NCI-H146 treated with DMSO at 0.1 percent for 48 hours (cell line): Measurements from ENCODE around the gene NATD1.

ENCODE experiments used
- DNase-seq: peaks from one replicate; lab custom pipeline; 2025; ENCODE audit not compliant: unreplicated experiment; lab: John Stamatoyannopoulos, UW

The NATD1 gene

DNA sequence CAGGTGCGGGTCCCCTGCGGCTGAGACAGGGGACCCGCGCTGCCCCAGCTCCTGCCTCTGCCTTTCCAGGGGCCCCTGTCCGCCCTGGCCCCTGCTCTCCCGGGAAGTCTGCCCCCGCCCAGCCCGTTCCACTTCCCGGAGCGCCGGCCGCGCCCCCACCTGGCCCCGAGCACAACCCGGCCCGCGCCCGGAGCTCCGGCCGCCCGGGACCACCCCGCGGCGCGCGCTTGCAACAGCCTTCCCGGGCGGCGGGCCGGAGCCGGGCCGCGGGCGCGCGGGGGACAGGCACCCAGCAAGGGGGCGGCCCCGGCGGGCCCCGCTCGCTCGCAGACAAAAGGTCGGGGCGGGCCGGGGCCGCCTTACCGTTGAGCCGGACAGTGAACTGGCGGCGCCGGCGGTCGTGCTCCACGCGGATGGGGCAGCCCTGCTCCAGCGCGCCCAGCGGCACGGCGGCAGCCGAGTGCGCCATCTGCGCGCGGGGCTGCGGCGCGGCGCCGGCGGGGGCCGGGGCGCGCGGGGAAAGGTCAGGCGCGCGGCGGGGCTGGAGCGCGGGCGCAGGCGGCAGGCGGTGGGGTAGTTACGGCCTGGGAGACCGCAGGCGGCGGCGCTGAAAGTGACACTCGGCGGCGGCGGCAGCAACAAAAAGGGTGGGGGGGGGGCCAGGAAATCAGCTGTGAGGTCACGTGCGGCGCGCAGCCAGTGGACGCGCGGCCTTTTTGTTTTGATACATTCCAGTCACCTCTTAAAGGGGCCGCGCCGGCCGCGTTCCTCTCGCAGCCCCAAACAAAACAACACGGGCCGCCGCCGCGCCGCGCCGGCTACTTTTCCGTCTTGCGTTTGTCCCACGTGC lies at the start of gene NATD1:
Gene NATD1, minus strand, starts transcription at position 615 of the 850 bp plus-strand sequence. Its CDS starts 146 bp downstream, at position 469.
- DNase-seq = peak; percentile 45

DNA sequence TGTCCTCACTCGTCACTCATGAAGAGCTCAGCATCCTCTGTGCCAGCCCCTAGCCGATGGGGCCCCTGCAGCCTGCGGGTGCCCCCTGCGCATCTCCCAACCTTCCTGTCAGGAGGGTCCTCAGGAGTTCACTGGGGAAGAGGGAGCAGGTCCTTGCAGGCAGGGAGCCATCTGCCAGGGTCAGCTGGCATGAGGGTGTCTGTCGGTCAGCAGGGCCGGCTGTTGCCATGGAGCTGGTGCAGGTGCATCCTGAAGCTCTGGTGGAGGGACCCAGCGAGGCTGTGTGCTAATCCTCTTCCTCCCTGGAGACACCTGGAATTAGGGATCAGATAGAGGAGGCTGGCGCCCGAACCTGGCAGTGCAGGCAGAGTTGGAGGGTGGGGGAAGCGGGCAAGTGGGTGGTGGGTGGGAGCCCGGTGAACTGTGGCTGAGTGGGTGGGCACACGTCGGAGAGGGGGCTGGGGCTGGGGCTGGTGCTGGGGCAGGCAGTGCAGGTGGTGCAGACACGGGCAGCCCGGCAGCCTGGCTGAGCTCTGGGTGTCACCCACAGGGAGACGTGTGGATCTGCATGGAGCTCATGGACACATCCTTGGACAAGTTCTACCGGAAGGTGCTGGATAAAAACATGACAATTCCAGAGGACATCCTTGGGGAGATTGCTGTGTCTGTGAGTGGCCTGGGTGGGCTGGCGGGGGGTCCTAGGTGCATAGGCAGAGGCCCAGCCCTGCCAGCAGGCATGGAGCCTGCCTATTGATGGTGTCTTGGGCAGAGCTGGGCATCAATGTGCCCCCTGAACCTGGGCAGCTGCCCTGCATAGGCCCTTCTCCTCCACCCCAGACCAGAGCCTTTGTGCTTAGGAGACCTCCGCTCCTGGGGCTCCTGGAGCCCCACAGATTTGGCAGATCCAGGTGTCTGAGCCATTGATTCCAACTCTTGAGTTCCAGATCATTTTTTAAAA lies 48.7 kb upstream of the NATD1 start:
- DNase-seq = peak; percentile 38

- no peak for DNase-seq
Measured at GRCh38 chr17:21300601-21301571, 47.7 kb upstream of the NATD1 start.

- DNase-seq = no peak
Measured at GRCh38 chr17:21299981-21300600, 46.9 kb upstream of the NATD1 start.

DNA sequence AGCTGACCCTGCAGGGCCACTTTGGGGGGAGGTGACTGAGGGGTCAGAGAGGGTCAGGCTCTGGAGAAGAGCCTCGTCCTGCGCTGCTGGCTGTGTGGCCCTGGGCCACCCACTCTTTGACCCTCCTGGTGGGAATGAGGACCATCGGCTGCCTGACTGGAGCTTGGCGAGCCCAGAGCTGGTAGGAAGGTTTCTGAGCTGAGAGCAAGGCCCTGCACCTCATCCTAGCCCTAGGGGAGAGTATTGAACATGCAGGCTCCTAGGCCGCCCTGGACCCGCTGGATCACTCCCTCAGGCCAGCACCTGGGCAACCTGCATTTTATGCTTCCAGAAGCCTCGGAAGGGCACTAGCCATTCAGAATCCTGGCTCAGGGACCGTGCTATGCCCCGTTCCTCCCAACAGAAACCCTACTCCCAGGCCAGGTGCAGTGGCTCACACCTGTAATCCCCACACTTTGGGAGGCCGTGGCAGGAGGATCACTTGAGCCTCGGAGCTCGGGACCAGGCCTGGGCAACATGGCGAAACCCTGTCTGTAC lies 45.8 kb upstream of the NATD1 start:
- DNase-seq = no peak

DNA sequence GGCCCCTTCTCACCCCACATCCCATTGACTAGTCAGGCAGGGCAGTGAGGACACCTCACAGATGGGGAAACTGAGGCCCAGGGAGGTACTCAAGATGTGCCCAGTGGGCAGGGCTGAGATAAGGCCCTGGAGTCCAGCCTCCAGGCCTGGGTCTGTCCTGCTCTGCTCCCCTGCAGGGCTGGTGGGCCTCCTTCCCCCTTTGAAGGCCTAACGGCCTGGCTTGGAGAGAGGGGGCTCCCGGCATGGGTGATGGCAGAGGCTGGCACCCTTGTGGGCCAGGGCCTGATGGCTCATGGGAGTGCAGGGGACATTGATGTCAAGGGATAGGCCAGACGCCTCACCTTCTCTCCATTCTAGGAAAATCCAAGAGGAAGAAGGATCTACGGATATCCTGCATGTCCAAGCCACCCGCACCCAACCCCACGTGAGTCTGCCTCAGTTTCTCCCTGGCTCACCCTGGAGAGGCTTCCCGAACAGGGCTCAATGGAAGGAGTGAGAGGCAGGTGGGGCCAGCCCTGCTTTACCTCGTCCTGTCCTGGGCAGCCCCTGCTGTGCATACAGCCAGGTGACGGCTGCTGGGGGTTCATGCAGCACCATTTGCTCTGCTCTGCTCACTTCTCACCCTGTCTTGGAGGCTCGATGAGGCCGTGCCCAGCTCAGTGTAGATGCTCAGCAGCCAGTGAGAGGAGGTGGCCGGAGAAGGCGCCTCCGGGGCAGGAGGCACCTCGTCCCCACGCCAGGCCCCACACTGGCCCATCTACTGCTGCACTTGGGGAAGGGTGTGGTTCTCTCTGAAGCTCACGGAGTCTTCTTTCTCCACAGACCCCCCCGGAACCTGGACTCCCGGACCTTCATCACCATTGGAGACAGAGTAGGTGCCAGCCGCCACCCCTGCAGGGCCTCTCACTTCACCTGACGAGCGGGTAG lies 45.1 kb upstream of the NATD1 start:
- no peak for DNase-seq

DNA sequence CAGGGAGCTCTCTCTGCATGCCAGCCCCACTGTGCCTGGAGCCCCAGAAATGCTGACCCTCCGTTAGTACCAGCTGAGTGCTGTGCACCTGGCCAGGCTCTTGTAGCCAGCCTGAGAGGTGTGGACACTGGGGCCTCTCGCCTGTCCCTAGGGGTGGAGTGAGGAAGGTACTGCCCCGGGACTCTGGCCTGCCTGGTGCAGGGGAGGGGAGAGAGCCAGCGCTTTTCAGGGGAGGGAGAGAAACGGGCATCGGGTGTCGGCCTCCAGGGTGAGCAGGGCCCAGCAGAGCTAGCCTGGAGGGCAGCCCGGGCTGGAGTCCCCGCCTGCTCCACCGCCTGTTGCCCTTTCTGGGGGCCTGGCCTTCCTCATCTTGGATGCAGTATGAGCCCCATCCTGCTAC lies 44.4 kb upstream of the NATD1 start:
- DNase-seq = no peak

DNA sequence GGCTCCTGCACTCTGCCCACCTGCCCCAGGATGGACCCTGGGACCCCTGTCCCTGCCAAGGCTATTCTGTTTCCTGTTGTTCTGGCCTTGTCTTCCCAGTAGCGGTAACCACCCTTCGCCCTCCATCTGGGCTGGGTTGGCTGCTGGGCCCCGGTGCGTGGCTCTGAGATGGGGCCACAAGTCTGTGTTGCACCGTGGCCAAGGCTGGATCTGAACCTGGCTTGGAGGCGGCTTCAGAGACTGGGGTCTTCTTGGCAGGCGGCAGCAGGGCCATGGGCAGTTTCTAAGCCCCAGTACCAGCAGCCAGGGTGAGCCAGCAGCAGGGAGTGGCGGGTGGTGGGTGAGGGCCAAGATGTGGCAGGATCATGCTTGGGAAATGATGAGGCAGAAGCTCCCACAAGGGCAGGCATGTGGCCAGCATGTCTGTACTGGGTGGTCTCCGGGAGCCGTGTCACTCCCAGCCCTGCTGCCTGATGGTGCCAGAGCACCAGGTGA lies 43.9 kb upstream of the NATD1 start:
- no peak for DNase-seq

DNA sequence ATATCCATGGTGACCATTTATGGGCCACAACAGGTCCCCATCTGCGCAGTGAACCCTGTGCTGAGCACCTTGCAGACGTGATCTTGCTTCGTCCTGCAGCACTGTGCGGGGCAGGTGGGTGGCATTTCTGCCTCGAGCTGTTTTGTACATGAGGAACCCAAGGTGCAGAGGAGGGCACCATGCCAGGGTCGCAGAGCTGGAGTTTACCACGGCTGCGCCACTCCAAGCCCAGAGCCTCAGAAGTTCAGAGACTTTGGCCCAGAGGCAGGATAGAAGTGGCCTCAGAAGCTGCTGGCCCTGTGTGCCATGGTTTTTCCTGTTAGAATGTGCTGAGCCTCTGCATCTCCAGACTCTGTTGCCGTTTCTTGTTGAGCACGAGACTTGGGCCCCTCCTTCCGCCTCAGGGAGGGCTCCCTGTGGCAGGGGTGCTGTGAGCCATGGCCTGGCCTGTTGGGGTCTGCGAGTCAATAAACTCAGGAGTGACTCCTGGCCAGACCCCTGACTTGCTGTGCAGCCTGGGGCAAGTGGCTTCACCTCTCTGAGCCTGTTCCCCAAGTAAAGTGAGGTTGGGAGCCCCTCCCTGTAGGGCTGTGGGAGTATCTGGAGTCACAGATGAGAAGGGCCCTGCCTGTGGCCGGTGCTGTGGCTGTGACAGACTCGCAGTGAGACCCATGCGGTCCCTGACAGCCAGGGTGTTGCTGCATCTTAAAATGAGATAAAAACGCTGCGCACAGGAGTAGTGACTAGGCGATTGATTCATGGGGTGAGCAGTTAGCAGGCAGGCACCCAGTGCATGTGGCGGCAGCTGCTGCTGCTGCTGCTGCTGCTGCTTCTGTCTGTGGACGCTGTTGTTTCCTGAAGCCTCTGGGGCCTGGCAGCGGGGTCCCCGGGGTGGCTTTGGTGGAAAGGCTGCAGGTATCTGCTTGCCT lies 43.2 kb upstream of the NATD1 start:
- no peak for DNase-seq

GRCh38 chr17:21295036-21295952 lies 42.1 kb upstream of the NATD1 start:
- no peak for DNase-seq

GRCh38 chr17:21294321-21295035 lies 41.3 kb upstream of the NATD1 start:
- no peak for DNase-seq

DNA sequence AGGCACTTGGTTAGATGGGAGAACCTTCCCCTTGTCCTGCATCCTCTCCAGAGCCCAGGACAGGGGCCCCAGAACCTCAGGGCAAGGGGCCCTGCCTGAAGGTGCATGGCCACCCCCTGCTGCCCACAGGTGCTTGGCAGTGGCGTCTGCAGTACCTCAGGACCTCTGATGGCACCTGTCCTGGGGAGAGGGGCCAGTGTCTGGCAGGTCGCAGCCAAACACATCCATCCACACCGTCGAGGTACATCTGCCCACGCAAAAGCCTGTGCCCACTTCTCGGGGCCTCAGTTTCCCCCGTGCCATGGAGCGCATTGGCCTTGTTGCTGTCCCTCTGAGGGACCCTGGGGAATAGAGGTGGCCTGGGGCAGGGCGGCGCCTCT lies 40.6 kb upstream of the NATD1 start:
- no peak for DNase-seq

GRCh38 chr17:21292867-21293830 lies 39.9 kb upstream of the NATD1 start:
- DNase-seq = no peak

GRCh38 chr17:21291862-21292261 lies 38.7 kb upstream of the NATD1 start:
- DNase-seq = no peak

DNA sequence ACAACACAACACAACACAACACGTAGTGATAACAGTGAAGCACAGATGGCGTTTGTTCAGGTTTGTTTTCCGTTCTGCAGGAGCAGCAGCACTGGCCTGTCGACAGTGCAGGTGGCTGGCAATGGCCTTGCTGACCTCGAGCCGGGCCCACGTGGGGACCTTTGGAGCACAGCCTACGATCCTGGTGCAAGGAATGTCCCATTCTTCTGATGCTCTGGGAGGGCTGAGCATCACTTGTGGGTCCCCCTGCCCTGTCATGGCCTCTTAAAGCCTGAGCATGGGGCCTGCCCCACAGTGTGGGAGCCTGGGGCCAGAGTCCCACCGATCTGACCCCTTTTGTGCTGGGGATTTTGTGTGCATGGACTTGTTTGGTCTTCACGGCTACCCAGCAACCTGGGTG lies 38.1 kb upstream of the NATD1 start:
- DNase-seq = no peak
